ENCODE measurements around the gene IL17RA.

The IL17RA gene

GRCh38 chr22:17115945-17116565, 31.3 kb downstream of the IL17RA start:
- no peak overlapping the region for H3K4me3 ChIP-seq (ENCODE audit: low read depth, low read length)
- TF ChIP-seq CTCF (IDR thresholded peaks at IDR 0.05; ENCODE audit: borderline replicate concordance, insufficient read depth, low read depth, low read length) = no peak

GRCh38 chr22:17116572-17117330, 32.0 kb downstream of the IL17RA start:
- no peak overlapping the region for H3K4me3 ChIP-seq (ENCODE audit: low read depth, low read length)
- TF ChIP-seq CTCF (IDR thresholded peaks at IDR 0.05; ENCODE audit: borderline replicate concordance, insufficient read depth, low read depth, low read length) = no peak

GRCh38 chr22:17117400-17117799, 32.6 kb downstream of the IL17RA start:
- no peak overlapping the region for H3K4me3 ChIP-seq (ENCODE audit: low read depth, low read length)
- no peak for TF ChIP-seq CTCF (IDR thresholded peaks at IDR 0.05; ENCODE audit: borderline replicate concordance, insufficient read depth, low read depth, low read length)

GRCh38 chr22:17117890-17118289, 33.1 kb downstream of the IL17RA start:
- no peak for TF ChIP-seq CTCF (IDR thresholded peaks at IDR 0.05; ENCODE audit: borderline replicate concordance, insufficient read depth, low read depth, low read length)
- H3K4me3 ChIP-seq (ENCODE audit: low read depth, low read length) = no peak overlapping the region

- no peak overlapping the region for H3K4me3 ChIP-seq (ENCODE audit: low read depth, low read length)
These were observed 33.5 kb downstream of the IL17RA start for GRCh38 chr22:17118342-17118741.

GRCh38 chr22:17119481-17120202, 34.8 kb downstream of the IL17RA start:
- H3K4me3 ChIP-seq (ENCODE audit: low read depth, low read length) = no peak overlapping the region
- TF ChIP-seq CTCF (IDR thresholded peaks at IDR 0.05; ENCODE audit: borderline replicate concordance, insufficient read depth, low read depth, low read length) = peak; percentile 25; the same call in 1 of the 2 replicates

More at GRCh38 chr22:17118342-17118741, 33.5 kb downstream of the IL17RA start:
- TF ChIP-seq CTCF (IDR thresholded peaks at IDR 0.05; ENCODE audit: borderline replicate concordance, insufficient read depth, low read depth, low read length) = no peak
